Liver (tissue), 9 donors: ENCODE data around the gene NKX3-2. TPM values are rescaled to one million over a fixed set of nuclear protein-coding genes. Genes with fewer than 3 reads are reported as not detected.

Source experiments
- DNase-seq: peaks from one replicate; pipeline ENCODE4 v3.0.0-alpha.2; 2017; ENCODE audit warnings: low spot score
- H3K27ac ChIP-seq, 2 donors: one replicate each; pipeline ENCODE4 v1.7.0; 2013; ENCODE audit warnings: inconsistent platforms in 2 of 2, low read length in 2 of 2, control low read depth in 1 of 2, low read depth in 1 of 2, mild to moderate bottlenecking in 1 of 2
- H3K27me3 ChIP-seq, 4 donors: one replicate each; pipeline versions ENCODE4 v1.6.1 to v1.7.0; 2013; ENCODE audit warnings: low read length in 3 of 4, inconsistent platforms in 1 of 4, mild to moderate bottlenecking in 1 of 4, moderate library complexity in 1 of 4; ENCODE audit not compliant: control insufficient read depth in 4 of 4, insufficient read depth in 4 of 4
- H3K36me3 ChIP-seq, 4 donors: one replicate each; pipeline versions ENCODE4 v1.6.1 to v1.7.0; 2013; ENCODE audit warnings: low read length in 3 of 4, mild to moderate bottlenecking in 3 of 4, low read depth in 1 of 4, moderate library complexity in 1 of 4; ENCODE audit not compliant: control insufficient read depth in 4 of 4, insufficient read depth in 3 of 4
- H3K4me1 ChIP-seq, 4 donors: one replicate each; pipeline versions ENCODE4 v1.6.1 to v1.7.0; 2013; ENCODE audit warnings: low read length in 3 of 4, mild to moderate bottlenecking in 3 of 4, moderate library complexity in 1 of 4; ENCODE audit not compliant: control insufficient read depth in 4 of 4, insufficient read depth in 4 of 4
- H3K4me3 ChIP-seq, 3 donors: one replicate each; pipeline versions ENCODE4 v1.6.1 to v1.7.0; 2013; ENCODE audit warnings: low read length in 3 of 3, control low read depth in 1 of 3, low read depth in 1 of 3, mild to moderate bottlenecking in 1 of 3
- H3K9ac ChIP-seq, 2 donors: one replicate each; pipeline ENCODE4 v1.7.0; 2013; ENCODE audit warnings: low read length in 2 of 2, mild to moderate bottlenecking in 2 of 2, moderate library complexity in 2 of 2, control low read depth in 1 of 2, low read depth in 1 of 2
- H3K9me3 ChIP-seq, 4 donors: one replicate each; pipeline versions ENCODE4 v1.6.1 to v1.7.0; 2013; ENCODE audit warnings: low read length in 3 of 4; ENCODE audit not compliant: control insufficient read depth in 4 of 4
- ATF3 ChIP-seq: IDR thresholded peaks from 2 replicates; pipeline ENCODE4 v1.6.1; 2016; ENCODE audit warnings: antibody characterized with exemption
- CTCF ChIP-seq: fragments of 150-350 bp; IDR thresholded peaks from 2 replicates; pipeline ENCODE4 v1.5.1; 2017; ENCODE audit warnings: improper control_type of control experiment, low read depth, low read length; ENCODE audit not compliant: missing input control
- EGR1 ChIP-seq, 2 donors: IDR thresholded peaks; 2 replicates each; pipeline ENCODE4 v1.6.1; 2016 to 2018; ENCODE audit warnings: antibody characterized with exemption in 2 of 2, low read depth in 2 of 2
- FOXA1 ChIP-seq: IDR thresholded peaks from 2 replicates; pipeline ENCODE4 v1.6.1; 2016; ENCODE audit warnings: antibody characterized with exemption
- FOXA2 ChIP-seq: IDR thresholded peaks from 2 replicates; pipeline ENCODE4 v1.6.1; 2016; ENCODE audit warnings: antibody characterized with exemption
- GABPA ChIP-seq, 2 donors: IDR thresholded peaks in 1 of 2; conservative IDR thresholded peaks in 1 of 2; 2 replicates each; pipeline ENCODE4 v1.6.1; 2016; ENCODE audit warnings: antibody characterized with exemption in 2 of 2, mild to moderate bottlenecking in 1 of 2, moderate library complexity in 1 of 2
- HNF4A ChIP-seq, 2 donors: conservative IDR thresholded peaks; 2 replicates each; pipeline ENCODE4 v1.6.1; 2016; ENCODE audit warnings: antibody characterized with exemption in 2 of 2, mild to moderate bottlenecking in 2 of 2
- HNF4G ChIP-seq: IDR thresholded peaks from 2 replicates; pipeline ENCODE4 v1.6.1; 2016; ENCODE audit warnings: antibody characterized with exemption
- JUND ChIP-seq, 2 donors: IDR thresholded peaks; 2 replicates each; pipeline ENCODE4 v1.6.1; 2016; ENCODE audit warnings: antibody characterized with exemption in 2 of 2
- NR2F2 ChIP-seq: IDR thresholded peaks from 2 replicates; pipeline ENCODE4 v1.6.1; 2016; ENCODE audit warnings: antibody characterized with exemption
- RAD21 ChIP-seq, 2 donors: IDR thresholded peaks; 2 replicates each; pipeline ENCODE4 v1.6.1; 2016; ENCODE audit warnings: antibody characterized with exemption in 2 of 2, mild to moderate bottlenecking in 2 of 2
- RXRA ChIP-seq, 2 donors: IDR thresholded peaks; 2 replicates each; pipeline ENCODE4 v1.6.1; 2017 to 2018; ENCODE audit warnings: antibody characterized with exemption in 2 of 2, mild to moderate bottlenecking in 1 of 2
- SP1 ChIP-seq: IDR thresholded peaks from 2 replicates; pipeline ENCODE4 v1.6.1; 2018; ENCODE audit warnings: antibody characterized with exemption, mild to moderate bottlenecking
- YY1 ChIP-seq: IDR thresholded peaks from 2 replicates; pipeline ENCODE4 v1.6.1; 2016; ENCODE audit warnings: antibody characterized with exemption, mild to moderate bottlenecking
- WGBS: extraction: QIAGEN DNeasy Blood & Tissue Kit; methylation state at CpG from one replicate; pipeline ENCODE4 v1.1.7; 2013; 5-methylcytosine and 5-hydroxymethylcytosine counted together
- polyA plus RNA-seq, 2 donors: library from polyadenylated mRNA; stranded (reverse) in 1 of 2; unstranded in 1 of 2; fragments of 200-250 nt in 1 of 2; fragments of >200 nt in 1 of 2; fragmentation: Nextera tagmentation in 1 of 2; extraction: Ambion mirVana in 1 of 2; gene quantifications; one replicate each; pipeline versions ENCODE4 v1.2.1 to v1.2.3, GENCODE V29; 2013 to 2015
- total RNA-seq, 2 donors: library from RNA; depleted of rRNA; stranded (reverse); fragments of >200 nt; gene quantifications; one replicate each; pipeline ENCODE4 v1.2.3, GENCODE V29; 2014
- TF ChIP-seq, protein P1 (sequence below): IDR thresholded peaks from 2 replicates; pipeline ENCODE4 v1.6.1; 2016; ENCODE audit warnings: antibody characterized with exemption
- TF ChIP-seq, protein P2 (sequence below): IDR thresholded peaks from 2 replicates; pipeline ENCODE4 v1.6.1; 2016; ENCODE audit warnings: antibody characterized with exemption
- TF ChIP-seq, protein P3 (sequence below): IDR thresholded peaks from 2 replicates; pipeline ENCODE4 v1.6.1; 2016; ENCODE audit warnings: antibody characterized with exemption, mild to moderate bottlenecking
- donor health status: healthy.
- donor health status: healthy.
- donor health status: healthy.
- donor health status: healthy.
- donor health status: healthy.

NKX3-2 gene
- total and polyA plus RNA-seq, 4 donors: not detected

DNA sequence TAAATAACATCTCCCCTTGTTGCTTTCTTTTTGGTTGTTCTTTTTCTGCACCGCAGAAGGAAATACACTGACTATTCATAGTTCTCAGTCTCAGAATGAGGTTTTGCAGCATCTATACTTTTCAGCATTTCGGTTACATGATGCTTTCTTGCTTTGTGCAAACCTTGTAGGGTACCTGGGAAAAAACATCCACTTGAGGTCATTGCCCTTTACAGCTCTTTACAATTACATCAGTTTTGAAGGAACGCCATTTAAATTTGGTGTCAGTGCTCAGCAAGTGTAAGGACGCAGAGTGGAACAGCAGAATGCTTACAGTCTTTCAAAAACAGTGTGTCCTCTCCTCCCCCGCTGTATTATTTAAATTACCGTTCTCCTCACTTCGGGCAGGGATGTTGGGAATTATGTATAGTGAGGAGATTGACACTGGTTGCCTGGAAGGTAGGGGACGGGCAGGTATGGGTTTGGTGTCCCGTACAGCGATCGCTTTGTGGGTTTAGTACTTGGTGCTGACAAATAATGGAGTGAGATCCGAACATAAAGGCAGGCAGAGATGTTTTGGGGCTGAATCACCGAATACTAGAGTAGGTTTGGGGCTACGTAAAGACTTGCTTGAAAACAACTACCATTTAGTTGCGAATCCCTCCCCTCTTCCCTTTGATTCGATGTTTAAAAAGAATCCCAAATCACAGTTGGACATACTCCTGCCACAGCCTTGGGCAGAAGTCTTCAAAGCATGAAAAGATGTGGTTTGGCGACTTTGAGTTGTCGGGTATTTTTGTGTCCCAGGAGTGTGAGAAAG lies 2.0 kb upstream of the NKX3-2 start:
- WGBS: 15% methylated on average over 18 of the region's 18 CpGs
- TF ChIP-seq EGR1 (IDR thresholded peaks at IDR 0.05; ENCODE audit: low read depth in 2 of 2) (no peak), RXRA (IDR thresholded peaks at IDR 0.05) (no peak), FOXA1 (no peak), HNF4G (no peak), SP1 (no peak), YY1 (no peak), FOXA2 (no peak), GABPA (IDR thresholded peaks at IDR 0.05 in 1 of 2, conservative IDR thresholded peaks at IDR 0.05 in 1 of 2) (no peak), RAD21 (IDR thresholded peaks at IDR 0.05) (no peak), NR2F2 (no peak), JUND (IDR thresholded peaks at IDR 0.05) (no peak), CTCF (no peak), ATF3 (no peak), HNF4A (conservative IDR thresholded peaks at IDR 0.05) (no peak)
- TF ChIP-seq, protein P1, sequence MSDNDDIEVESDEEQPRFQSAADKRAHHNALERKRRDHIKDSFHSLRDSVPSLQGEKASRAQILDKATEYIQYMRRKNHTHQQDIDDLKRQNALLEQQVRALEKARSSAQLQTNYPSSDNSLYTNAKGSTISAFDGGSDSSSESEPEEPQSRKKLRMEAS: no peak
- TF ChIP-seq, protein P2, sequence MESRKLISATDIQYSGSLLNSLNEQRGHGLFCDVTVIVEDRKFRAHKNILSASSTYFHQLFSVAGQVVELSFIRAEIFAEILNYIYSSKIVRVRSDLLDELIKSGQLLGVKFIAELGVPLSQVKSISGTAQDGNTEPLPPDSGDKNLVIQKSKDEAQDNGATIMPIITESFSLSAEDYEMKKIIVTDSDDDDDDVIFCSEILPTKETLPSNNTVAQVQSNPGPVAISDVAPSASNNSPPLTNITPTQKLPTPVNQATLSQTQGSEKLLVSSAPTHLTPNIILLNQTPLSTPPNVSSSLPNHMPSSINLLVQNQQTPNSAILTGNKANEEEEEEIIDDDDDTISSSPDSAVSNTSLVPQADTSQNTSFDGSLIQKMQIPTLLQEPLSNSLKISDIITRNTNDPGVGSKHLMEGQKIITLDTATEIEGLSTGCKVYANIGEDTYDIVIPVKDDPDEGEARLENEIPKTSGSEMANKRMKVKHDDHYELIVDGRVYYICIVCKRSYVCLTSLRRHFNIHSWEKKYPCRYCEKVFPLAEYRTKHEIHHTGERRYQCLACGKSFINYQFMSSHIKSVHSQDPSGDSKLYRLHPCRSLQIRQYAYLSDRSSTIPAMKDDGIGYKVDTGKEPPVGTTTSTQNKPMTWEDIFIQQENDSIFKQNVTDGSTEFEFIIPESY: no peak
- TF ChIP-seq, protein P3, sequence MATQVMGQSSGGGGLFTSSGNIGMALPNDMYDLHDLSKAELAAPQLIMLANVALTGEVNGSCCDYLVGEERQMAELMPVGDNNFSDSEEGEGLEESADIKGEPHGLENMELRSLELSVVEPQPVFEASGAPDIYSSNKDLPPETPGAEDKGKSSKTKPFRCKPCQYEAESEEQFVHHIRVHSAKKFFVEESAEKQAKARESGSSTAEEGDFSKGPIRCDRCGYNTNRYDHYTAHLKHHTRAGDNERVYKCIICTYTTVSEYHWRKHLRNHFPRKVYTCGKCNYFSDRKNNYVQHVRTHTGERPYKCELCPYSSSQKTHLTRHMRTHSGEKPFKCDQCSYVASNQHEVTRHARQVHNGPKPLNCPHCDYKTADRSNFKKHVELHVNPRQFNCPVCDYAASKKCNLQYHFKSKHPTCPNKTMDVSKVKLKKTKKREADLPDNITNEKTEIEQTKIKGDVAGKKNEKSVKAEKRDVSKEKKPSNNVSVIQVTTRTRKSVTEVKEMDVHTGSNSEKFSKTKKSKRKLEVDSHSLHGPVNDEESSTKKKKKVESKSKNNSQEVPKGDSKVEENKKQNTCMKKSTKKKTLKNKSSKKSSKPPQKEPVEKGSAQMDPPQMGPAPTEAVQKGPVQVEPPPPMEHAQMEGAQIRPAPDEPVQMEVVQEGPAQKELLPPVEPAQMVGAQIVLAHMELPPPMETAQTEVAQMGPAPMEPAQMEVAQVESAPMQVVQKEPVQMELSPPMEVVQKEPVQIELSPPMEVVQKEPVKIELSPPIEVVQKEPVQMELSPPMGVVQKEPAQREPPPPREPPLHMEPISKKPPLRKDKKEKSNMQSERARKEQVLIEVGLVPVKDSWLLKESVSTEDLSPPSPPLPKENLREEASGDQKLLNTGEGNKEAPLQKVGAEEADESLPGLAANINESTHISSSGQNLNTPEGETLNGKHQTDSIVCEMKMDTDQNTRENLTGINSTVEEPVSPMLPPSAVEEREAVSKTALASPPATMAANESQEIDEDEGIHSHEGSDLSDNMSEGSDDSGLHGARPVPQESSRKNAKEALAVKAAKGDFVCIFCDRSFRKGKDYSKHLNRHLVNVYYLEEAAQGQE: no peak
- H3K4me3 ChIP-seq: no peak overlapping the region
- no peak overlapping the region for H3K27ac ChIP-seq
- DNase-seq: no peak
- peaks cover 7 to 30% (median 23%) of the 10 kb centered on the region in 4 donors for H3K27me3 ChIP-seq
- H3K36me3 ChIP-seq: no peaks in the 10 kb centered on the region
- H3K9me3 ChIP-seq: peaks cover 0 to 6% (median under 1%) of the 10 kb centered on the region in 4 donors
- peaks cover 24 to 50% (median 34%) of the 10 kb centered on the region in 4 donors for H3K4me1 ChIP-seq
- H3K9ac ChIP-seq: no peak overlapping the region
